Endothelial cell of hepatic sinusoid (primary cell): ENCODE results near the gene SERPINA9.
"Not testable (repeated sequence)": the region's sequence is repeated elsewhere in the genome, so short reads cannot be mapped to it uniquely, and the experiment has no call there.

Experiments
- in situ Hi-C: cut with HindIII; loops from 2 replicates; pipeline ENCODE4 v1.10.0; 2017; ENCODE audit warnings: low sequenced_read_pairs

SERPINA9 gene

DNA sequence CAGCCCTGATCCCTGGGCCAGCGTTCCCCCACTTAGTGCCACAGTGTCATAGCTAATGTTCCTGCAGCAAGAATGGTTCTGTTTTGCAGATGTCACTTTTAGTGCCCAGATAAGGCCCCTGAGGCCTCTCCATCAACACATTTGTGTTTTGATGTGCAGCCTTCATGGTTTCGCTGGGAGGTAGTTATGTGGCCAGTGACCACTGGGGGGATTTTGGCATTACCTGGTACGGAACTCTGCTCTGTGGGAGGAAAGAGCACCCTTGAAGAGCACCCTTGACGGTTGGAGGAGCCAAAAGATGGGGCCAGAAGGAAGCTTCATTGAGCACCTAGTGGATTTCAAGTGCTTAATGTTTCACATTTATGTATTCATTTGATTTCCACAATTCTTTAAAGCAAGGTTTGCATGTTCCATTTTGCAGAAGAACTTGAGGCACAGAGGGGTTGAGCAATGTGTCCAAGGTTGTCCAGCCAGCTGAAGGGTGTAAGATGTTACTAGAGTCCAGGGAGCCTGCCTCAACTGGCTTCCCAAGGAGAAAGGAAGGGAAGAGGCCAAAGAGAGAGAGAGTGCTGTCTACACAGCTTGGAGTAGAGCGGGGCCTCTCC is 36.4 kb downstream of the SERPINA9 start:
- in situ Hi-C loops: loop anchor here (5.0 kb wide), 1 partner anchor 103 kb away; no protein-coding TSS in a partner anchor

DNA sequence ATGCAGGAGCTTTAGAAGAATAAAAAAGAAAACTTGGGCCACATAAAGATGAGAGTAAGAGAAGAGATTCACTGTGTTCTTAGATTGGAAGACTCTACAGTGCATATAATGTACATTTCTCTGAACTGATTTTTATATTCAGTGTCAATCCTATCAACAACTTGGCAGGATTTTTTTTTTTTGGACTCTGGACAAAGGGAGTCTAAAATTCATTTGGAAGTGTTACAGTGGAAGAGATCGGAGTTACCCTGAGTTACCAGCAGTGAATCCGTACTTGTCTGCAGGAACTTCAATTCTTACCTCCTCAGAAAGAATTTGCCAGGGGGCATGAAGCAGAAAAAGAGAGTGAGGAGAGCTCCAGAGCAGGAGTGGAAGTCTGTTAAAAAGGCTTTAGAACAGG is 47.4 kb downstream of the SERPINA9 start:
- in situ Hi-C loops: no loop called here

DNA sequence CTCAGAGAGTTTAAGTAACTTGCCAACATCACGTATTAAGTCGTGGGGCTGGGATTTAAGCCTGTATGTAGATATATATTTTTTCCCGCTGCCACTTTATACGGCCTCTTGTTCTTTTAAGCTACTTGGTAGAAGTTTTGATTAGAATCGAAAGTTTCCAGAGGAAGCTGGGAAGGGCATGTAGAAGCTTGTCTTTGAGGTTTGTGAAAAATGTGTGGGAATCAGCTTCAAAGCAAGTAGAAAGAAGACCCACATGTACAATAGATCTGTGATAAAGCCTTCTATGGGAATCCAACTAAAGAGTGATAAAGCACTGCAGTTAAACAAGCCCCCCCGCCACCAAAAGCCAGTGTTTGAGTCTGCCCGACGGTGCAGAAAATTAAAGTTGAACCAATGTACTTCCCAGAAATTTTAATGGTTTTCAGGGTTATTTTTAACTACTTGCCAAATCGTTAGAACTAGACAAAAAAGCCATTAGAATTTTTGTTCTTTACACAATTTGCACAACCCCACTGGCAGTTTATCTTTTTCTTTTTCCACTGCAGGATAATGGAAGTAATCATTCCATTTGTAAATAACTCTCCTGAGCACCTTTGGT is 48.9 kb downstream of the SERPINA9 start:
- in situ Hi-C loops: no loop called here

DNA sequence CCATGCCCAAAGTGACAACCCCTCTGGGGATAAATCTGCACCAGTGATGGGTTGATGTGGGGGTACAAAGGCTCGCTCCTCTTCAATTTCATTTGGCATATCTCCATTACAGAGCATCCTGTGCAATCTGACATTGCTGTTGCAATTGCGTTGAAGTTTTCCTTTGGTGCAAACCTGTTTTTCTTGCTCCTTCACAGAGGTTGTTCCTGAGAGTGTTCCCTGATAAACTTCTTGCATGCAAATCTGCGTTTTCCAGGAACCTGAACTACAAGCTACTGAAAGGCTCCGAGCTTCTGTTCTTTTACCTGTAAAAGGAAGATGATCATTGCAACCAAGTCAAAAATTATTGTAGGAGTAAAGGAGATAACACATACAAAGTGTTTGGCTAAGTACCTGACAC is 49.5 kb downstream of the SERPINA9 start:
- in situ Hi-C loops: no loop called here

DNA sequence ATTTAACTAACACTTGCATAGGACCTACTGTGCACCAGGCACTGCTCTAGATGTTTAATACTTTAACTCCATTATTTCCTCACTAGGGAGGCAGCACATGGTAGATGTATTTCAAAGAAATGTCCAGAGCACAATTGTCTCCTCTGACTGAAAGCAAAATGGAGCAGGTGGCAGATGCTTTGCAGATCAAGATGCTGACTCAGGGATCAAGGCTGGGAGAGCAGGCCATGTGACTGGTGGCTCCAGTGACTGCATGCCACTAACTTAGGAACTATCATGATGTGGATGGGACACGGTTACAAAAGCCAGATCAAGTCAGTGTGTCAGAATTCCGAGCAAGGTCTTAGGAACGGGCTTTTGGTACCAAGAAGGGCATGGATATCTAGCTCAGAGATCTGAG is 51.6 kb downstream of the SERPINA9 start:
- in situ Hi-C loops: no loop called here

DNA sequence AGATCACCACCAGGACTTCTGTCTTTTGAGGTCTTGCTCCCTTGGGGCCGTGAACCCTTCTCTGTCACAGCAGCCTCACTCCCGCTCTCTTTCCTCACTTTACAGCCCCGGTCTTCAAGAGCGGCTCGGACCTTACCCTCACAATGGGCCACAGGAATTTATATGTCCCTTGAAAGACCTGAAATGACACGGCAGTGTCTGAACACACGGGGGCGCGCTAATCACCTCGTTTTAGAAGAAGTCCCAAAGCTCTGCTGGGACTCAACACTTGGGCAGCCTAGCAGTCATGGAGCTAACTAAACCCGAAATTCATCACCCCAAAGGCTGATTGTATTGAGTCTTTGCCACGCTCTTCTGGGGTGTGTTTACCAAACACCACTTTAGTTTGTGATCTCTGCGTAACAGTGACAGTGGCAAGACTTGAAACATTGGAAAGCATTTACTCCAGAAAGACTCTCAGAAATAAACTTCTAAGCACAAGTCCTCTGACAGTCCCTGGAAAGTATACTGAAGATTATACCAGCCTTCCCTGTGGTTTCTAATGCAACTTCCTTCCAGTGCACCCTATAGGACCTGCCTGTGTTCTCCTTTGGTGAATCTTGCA is 52.4 kb downstream of the SERPINA9 start:
- in situ Hi-C loops: no loop called here

DNA sequence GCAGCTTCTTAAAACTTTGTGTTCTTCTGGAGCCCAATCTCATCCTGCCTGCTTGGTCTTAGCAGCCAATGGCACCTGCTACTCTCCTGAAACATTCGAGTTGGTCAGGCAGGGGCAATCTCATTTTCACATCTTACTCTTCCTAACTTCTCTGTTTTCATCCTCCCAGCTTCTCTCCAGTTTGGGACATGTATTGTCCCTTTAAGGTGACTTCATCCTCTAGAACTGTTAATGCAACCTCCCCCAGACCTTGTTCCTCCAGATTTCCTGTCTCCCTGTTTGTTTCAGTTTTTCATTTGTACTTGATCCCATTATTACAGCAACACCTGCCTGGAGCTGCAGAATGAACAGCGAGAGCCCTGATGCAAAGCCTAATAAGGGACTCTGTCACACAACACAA is 54.7 kb downstream of the SERPINA9 start:
- in situ Hi-C loops: no loop called here

DNA sequence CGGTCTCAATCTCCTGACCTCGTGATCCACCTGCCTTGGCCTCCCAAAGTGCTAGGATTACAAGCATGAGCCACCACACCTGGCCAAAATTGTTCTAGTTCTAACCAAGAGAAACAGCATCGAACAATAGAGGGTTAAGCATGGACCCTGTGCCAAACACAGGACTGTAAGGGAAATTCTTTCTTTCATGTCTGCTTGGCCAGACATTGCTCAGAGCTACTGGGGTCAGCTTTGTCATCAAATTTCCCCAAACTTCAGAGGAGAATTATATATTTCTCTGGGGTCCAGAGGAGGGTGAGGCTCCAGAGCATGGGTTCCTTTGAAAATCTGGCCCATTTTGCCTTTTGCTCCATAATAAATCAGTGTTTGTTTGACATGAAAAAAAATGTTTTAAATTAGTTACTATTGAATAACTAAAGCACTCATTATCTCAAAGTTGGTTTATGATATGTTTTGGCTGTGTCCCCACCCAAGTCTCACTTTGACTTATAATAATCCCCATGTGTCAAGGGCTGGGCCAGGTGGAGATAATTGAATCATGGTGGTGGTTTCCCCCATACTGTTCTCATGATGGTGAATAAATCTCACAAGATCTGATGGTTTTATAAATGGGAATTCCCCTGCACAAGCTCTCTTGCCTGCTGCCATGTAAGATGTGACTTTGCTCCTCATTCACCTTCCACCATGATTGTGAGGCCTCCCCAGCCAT is 58.3 kb downstream of the SERPINA9 start:
- in situ Hi-C loops: not testable (repeated sequence)
